Liver (tissue), 9 donors: ENCODE measurements around the gene SNAP47. TPM values are rescaled to one million over a fixed set of nuclear protein-coding genes. Genes with fewer than 3 reads are reported as not detected.
A peak's percentile ranks its signal among the peaks of the same experiment; 100 is the strongest.

Experiments
- DNase-seq: peaks from one replicate; pipeline ENCODE4 v3.0.0-alpha.2; 2017; ENCODE audit warnings: low spot score
- H3K27ac ChIP-seq, 2 donors: one replicate each; pipeline ENCODE4 v1.7.0; 2013; ENCODE audit warnings: inconsistent platforms in 2 of 2, low read length in 2 of 2, control low read depth in 1 of 2, low read depth in 1 of 2, mild to moderate bottlenecking in 1 of 2
- H3K27me3 ChIP-seq, 4 donors: one replicate each; pipeline versions ENCODE4 v1.6.1 to v1.7.0; 2013; ENCODE audit warnings: low read length in 3 of 4, inconsistent platforms in 1 of 4, mild to moderate bottlenecking in 1 of 4, moderate library complexity in 1 of 4; ENCODE audit not compliant: control insufficient read depth in 4 of 4, insufficient read depth in 4 of 4
- H3K36me3 ChIP-seq, 4 donors: one replicate each; pipeline versions ENCODE4 v1.6.1 to v1.7.0; 2013; ENCODE audit warnings: low read length in 3 of 4, mild to moderate bottlenecking in 3 of 4, low read depth in 1 of 4, moderate library complexity in 1 of 4; ENCODE audit not compliant: control insufficient read depth in 4 of 4, insufficient read depth in 3 of 4
- H3K4me1 ChIP-seq, 4 donors: one replicate each; pipeline versions ENCODE4 v1.6.1 to v1.7.0; 2013; ENCODE audit warnings: low read length in 3 of 4, mild to moderate bottlenecking in 3 of 4, moderate library complexity in 1 of 4; ENCODE audit not compliant: control insufficient read depth in 4 of 4, insufficient read depth in 4 of 4
- H3K4me3 ChIP-seq, 3 donors: one replicate each; pipeline versions ENCODE4 v1.6.1 to v1.7.0; 2013; ENCODE audit warnings: low read length in 3 of 3, control low read depth in 1 of 3, low read depth in 1 of 3, mild to moderate bottlenecking in 1 of 3
- H3K9ac ChIP-seq, 2 donors: one replicate each; pipeline ENCODE4 v1.7.0; 2013; ENCODE audit warnings: low read length in 2 of 2, mild to moderate bottlenecking in 2 of 2, moderate library complexity in 2 of 2, control low read depth in 1 of 2, low read depth in 1 of 2
- H3K9me3 ChIP-seq, 4 donors: one replicate each; pipeline versions ENCODE4 v1.6.1 to v1.7.0; 2013; ENCODE audit warnings: low read length in 3 of 4; ENCODE audit not compliant: control insufficient read depth in 4 of 4
- EGR1 ChIP-seq, 2 donors: IDR thresholded peaks; 2 replicates each; pipeline ENCODE4 v1.6.1; 2016 to 2018; ENCODE audit warnings: antibody characterized with exemption in 2 of 2, low read depth in 2 of 2
- FOXA1 ChIP-seq: IDR thresholded peaks from 2 replicates; pipeline ENCODE4 v1.6.1; 2016; ENCODE audit warnings: antibody characterized with exemption
- FOXA2 ChIP-seq: IDR thresholded peaks from 2 replicates; pipeline ENCODE4 v1.6.1; 2016; ENCODE audit warnings: antibody characterized with exemption
- GABPA ChIP-seq, 2 donors: IDR thresholded peaks in 1 of 2; conservative IDR thresholded peaks in 1 of 2; 2 replicates each; pipeline ENCODE4 v1.6.1; 2016; ENCODE audit warnings: antibody characterized with exemption in 2 of 2, mild to moderate bottlenecking in 1 of 2, moderate library complexity in 1 of 2
- HNF4A ChIP-seq, 2 donors: conservative IDR thresholded peaks; 2 replicates each; pipeline ENCODE4 v1.6.1; 2016; ENCODE audit warnings: antibody characterized with exemption in 2 of 2, mild to moderate bottlenecking in 2 of 2
- HNF4G ChIP-seq: IDR thresholded peaks from 2 replicates; pipeline ENCODE4 v1.6.1; 2016; ENCODE audit warnings: antibody characterized with exemption
- JUND ChIP-seq, 2 donors: IDR thresholded peaks; 2 replicates each; pipeline ENCODE4 v1.6.1; 2016; ENCODE audit warnings: antibody characterized with exemption in 2 of 2
- TAF1 ChIP-seq: conservative IDR thresholded peaks from 2 replicates; pipeline ENCODE4 v1.6.1; 2016; ENCODE audit warnings: antibody characterized with exemption, mild to moderate bottlenecking
- YY1 ChIP-seq: IDR thresholded peaks from 2 replicates; pipeline ENCODE4 v1.6.1; 2016; ENCODE audit warnings: antibody characterized with exemption, mild to moderate bottlenecking
- WGBS: extraction: QIAGEN DNeasy Blood & Tissue Kit; methylation state at CpG from one replicate; pipeline ENCODE4 v1.1.7; 2013; 5-methylcytosine and 5-hydroxymethylcytosine counted together
- polyA plus RNA-seq, 2 donors: library from polyadenylated mRNA; stranded (reverse) in 1 of 2; unstranded in 1 of 2; fragments of 200-250 nt in 1 of 2; fragments of >200 nt in 1 of 2; fragmentation: Nextera tagmentation in 1 of 2; extraction: Ambion mirVana in 1 of 2; gene quantifications; one replicate each; pipeline versions ENCODE4 v1.2.1 to v1.2.3, GENCODE V29; 2013 to 2015
- total RNA-seq, 2 donors: library from RNA; depleted of rRNA; stranded (reverse); fragments of >200 nt; gene quantifications; one replicate each; pipeline ENCODE4 v1.2.3, GENCODE V29; 2014
- TF ChIP-seq, protein P1 (sequence below): IDR thresholded peaks from 2 replicates; pipeline ENCODE4 v1.6.1; 2016; ENCODE audit warnings: antibody characterized with exemption
- TF ChIP-seq, protein P2 (sequence below): fragments of 150-350 bp; IDR thresholded peaks from 2 replicates; pipeline ENCODE4 v1.5.1; 2017; ENCODE audit warnings: improper control_type of control experiment, low read depth, low read length; ENCODE audit not compliant: missing input control
- TF ChIP-seq, protein P3 (sequence below): IDR thresholded peaks from 2 replicates; pipeline ENCODE4 v1.6.1; 2016; ENCODE audit warnings: antibody characterized with exemption
- TF ChIP-seq, protein P4 (sequence below): IDR thresholded peaks from 2 replicates; pipeline ENCODE4 v1.6.1; 2016; ENCODE audit warnings: antibody characterized with exemption, mild to moderate bottlenecking
- donor health status: healthy.
- donor health status: healthy.
- donor health status: healthy.
- donor health status: healthy.
- donor health status: healthy.

SNAP47 gene
- total and polyA plus RNA-seq, 4 donors: 15.3 to 23.3 (median 16.3) TPM

DNA sequence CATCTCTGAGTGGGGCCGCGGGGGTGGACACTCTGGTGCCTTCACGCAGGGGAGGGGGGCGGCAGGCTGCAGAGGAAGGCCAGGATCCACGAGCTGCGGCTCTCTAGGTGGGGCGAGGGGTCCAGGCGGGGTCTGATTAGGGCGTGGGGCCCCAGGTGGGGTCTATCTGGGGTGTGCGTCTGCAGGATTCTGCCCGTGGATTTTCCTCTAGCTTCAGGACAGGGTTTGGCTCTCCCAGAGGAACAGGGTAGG lies 6.4 kb upstream of the SNAP47 start:
- no peak for DNase-seq
- TF ChIP-seq, protein P1, sequence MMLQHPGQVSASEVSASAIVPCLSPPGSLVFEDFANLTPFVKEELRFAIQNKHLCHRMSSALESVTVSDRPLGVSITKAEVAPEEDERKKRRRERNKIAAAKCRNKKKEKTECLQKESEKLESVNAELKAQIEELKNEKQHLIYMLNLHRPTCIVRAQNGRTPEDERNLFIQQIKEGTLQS: no peak
- TF ChIP-seq, protein P2, sequence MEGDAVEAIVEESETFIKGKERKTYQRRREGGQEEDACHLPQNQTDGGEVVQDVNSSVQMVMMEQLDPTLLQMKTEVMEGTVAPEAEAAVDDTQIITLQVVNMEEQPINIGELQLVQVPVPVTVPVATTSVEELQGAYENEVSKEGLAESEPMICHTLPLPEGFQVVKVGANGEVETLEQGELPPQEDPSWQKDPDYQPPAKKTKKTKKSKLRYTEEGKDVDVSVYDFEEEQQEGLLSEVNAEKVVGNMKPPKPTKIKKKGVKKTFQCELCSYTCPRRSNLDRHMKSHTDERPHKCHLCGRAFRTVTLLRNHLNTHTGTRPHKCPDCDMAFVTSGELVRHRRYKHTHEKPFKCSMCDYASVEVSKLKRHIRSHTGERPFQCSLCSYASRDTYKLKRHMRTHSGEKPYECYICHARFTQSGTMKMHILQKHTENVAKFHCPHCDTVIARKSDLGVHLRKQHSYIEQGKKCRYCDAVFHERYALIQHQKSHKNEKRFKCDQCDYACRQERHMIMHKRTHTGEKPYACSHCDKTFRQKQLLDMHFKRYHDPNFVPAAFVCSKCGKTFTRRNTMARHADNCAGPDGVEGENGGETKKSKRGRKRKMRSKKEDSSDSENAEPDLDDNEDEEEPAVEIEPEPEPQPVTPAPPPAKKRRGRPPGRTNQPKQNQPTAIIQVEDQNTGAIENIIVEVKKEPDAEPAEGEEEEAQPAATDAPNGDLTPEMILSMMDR: no peak
- TF ChIP-seq TAF1 (no peak), HNF4G (no peak), FOXA2 (no peak), HNF4A (conservative IDR thresholded peaks at IDR 0.05) (no peak), YY1 (no peak), EGR1 (IDR thresholded peaks at IDR 0.05; ENCODE audit: low read depth in 2 of 2) (no peak), FOXA1 (no peak), GABPA (IDR thresholded peaks at IDR 0.05 in 1 of 2, conservative IDR thresholded peaks at IDR 0.05 in 1 of 2) (no peak), JUND (IDR thresholded peaks at IDR 0.05) (no peak)
- TF ChIP-seq, protein P3, sequence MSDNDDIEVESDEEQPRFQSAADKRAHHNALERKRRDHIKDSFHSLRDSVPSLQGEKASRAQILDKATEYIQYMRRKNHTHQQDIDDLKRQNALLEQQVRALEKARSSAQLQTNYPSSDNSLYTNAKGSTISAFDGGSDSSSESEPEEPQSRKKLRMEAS: no peak
- peaks cover 18 to 57% (median 45%) of the 10 kb centered on the region in 4 donors for H3K4me1 ChIP-seq
- peaks cover 0 to 17% (median 4%) of the 10 kb centered on the region in 4 donors for H3K36me3 ChIP-seq
- H3K27me3 ChIP-seq: no peaks in the 10 kb centered on the region
- H3K9me3 ChIP-seq: no peaks in the 10 kb centered on the region
- peak overlapping the region; percentile 64 to 83 (median 70) for H3K4me3 ChIP-seq
- peak overlapping the region; percentile 72 to 73 for H3K9ac ChIP-seq
- 2% methylated on average over 11 of the region's 11 CpGs for WGBS
- peak overlapping the region; percentile 80 to 87 for H3K27ac ChIP-seq

DNA sequence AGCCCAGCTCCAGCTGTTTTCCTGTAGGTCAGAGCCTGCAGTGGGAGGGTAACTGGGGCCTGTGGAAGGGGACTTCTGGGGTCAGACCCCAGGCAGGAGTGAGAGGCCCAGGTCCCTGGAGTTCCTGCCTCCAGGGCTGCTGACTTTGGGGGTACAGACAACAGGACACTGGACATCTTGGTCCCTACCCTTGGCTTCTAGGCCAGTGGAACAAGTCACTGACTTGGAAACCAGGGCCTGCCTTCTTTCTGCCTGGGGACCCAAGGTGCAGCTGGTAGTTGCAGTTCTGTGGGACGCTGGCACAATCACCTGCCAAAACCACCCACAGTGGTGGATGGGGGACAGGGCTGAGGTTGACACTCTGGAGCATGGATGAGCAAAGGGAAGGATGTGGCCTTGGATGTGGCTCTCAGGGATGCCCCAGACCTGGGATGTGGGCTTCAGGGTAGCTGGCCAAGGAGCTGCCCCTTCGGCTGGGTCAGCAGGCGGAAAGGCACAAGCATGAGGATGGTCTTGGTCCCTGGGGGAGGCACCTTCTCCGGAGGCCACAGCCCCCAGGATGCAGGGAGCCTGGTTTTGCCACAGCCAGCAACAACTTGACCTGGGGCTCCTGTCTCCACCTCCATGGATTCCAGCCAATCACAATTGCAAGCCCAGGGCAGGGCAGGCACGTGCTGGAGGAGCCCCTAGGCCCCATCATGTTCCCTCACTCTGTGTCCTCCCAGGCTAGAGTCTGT lies 5.9 kb upstream of the SNAP47 start:
- peaks cover 21 to 62% (median 49%) of the 10 kb centered on the region in 4 donors for H3K4me1 ChIP-seq
- H3K36me3 ChIP-seq: peaks cover 0 to 17% (median 4%) of the 10 kb centered on the region in 4 donors
- WGBS: 51% methylated on average over 5 of the region's 5 CpGs
- no peaks in the 10 kb centered on the region for H3K9me3 ChIP-seq
- H3K27me3 ChIP-seq: no peaks in the 10 kb centered on the region
- peak overlapping the region; percentile 64 to 83 (median 70) for H3K4me3 ChIP-seq
- H3K9ac ChIP-seq: peak overlapping the region; percentile 72 to 73
- peak overlapping the region; percentile 80 to 87 for H3K27ac ChIP-seq
- DNase-seq: peak; percentile 34
- TF ChIP-seq FOXA1 (no peak), GABPA (IDR thresholded peaks at IDR 0.05 in 1 of 2, conservative IDR thresholded peaks at IDR 0.05 in 1 of 2) (no peak)
- TF ChIP-seq, protein P2: no peak
- TF ChIP-seq, protein P4, sequence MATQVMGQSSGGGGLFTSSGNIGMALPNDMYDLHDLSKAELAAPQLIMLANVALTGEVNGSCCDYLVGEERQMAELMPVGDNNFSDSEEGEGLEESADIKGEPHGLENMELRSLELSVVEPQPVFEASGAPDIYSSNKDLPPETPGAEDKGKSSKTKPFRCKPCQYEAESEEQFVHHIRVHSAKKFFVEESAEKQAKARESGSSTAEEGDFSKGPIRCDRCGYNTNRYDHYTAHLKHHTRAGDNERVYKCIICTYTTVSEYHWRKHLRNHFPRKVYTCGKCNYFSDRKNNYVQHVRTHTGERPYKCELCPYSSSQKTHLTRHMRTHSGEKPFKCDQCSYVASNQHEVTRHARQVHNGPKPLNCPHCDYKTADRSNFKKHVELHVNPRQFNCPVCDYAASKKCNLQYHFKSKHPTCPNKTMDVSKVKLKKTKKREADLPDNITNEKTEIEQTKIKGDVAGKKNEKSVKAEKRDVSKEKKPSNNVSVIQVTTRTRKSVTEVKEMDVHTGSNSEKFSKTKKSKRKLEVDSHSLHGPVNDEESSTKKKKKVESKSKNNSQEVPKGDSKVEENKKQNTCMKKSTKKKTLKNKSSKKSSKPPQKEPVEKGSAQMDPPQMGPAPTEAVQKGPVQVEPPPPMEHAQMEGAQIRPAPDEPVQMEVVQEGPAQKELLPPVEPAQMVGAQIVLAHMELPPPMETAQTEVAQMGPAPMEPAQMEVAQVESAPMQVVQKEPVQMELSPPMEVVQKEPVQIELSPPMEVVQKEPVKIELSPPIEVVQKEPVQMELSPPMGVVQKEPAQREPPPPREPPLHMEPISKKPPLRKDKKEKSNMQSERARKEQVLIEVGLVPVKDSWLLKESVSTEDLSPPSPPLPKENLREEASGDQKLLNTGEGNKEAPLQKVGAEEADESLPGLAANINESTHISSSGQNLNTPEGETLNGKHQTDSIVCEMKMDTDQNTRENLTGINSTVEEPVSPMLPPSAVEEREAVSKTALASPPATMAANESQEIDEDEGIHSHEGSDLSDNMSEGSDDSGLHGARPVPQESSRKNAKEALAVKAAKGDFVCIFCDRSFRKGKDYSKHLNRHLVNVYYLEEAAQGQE: no peak
